Myocyte (in vitro differentiated cells): ENCODE data around the gene PTGER3. TPM values are rescaled to one million over a fixed set of nuclear protein-coding genes. Genes with fewer than 3 reads are reported as not detected.
"Not testable (repeated sequence)": the region's sequence is repeated elsewhere in the genome, so short reads cannot be mapped to it uniquely, and the experiment has no call there.

ENCODE experiments used
- DNase-seq: peaks from one replicate; pipeline ENCODE4 v3.0.0-alpha.2; 2012; ENCODE audit warnings: low read depth
- total RNA-seq: library from RNA; depleted of rRNA; stranded (reverse); fragments of >200 nt; gene quantifications from 2 replicates; pipeline ENCODE4 v1.2.3, GENCODE V29; 2014

The PTGER3 gene
- total RNA-seq, 1 donor from 2014 or later: 0.21 TPM

DNA sequence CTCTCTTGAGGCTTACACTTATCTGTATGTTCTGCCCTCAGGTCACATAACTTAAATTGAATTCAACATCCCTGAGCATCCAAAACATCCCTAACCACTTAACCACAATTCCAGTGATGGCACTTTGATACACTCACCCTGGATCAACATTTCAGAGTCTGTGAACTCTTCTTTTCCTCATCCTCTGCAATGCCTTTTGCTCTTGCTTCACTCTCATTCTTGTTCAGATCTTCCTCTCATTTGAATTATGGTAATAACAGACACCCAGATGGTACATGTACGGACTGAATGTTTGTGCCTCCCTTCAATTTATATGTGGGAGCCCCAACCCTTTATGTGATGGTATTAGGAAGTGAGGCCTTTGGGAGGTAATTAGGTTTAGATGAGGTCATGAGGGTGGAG, 33.4 kb downstream of the PTGER3 start:
- DNase-seq: no peak

DNA sequence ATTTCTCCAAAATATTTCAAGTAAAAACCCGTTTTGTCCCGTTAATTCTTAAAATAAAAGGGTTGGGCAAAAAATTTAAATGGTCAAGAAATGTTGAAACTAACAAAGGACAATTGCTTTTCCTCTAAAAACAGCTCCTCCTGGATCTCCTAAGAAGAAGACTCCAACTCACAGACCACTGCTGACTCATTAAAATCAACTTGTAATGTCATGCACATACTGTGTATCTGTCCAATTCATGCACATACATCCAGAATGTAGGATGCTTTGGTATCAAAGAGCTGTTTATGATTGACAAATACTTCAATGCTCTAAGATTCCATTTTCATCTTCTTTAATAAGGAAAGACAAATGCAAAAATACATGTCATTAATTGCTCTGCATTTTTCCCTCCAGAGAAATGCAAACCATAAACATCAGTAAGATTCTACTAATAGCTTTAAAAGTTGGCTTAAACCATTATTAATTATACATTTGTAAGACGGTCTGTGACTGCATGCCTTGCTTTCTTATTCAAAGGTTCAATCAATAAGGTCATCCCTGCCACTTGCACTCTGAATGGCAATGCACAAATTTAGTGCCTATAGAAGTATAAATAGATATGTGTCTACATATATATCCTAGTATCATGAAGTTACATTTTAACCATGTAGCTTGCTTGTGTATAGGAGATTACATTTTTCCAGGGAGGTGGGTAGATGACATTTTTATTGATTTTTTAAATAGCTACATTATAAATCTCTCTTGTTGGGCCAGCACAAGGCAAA, 44.7 kb downstream of the PTGER3 start:
- DNase-seq: no peak

DNA sequence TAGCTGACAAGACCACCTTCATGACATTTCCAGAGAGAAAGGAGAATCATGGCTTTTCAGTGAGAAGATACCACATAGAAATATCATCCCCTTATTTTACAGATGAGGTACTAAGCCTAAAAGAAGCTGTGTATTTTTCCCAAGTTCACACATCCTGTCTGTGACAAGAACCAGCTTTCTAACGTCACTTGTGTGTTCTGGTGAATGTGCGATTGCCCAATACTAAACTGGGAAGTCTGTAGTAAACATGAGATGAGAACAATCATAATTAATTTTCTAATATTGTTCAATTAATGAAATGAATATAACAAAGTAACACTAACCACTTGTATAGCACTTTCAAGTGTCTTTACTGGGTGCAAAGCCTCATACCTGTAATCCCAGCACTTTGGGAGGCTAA, 46.0 kb downstream of the PTGER3 start:
- DNase-seq: no peak

DNA sequence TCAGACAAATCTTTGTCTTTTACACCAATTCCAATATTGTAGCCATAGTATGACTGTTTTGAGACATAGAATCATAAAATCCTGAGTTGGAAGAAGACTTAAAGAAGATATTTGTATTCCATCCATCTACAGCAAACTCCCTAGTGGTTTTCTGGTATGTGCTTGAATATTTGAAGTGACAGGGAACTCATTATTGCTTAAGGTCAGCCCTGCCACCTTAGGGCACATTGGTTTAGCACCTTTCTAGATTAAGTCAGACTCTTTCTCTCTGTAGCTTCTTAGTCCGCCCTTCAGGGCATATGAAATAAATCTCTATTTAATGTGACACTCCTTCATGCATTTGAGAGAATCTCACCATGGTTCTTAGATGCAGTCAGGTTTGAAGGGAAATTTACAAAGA, 49.8 kb downstream of the PTGER3 start:
- DNase-seq: no peak

DNA sequence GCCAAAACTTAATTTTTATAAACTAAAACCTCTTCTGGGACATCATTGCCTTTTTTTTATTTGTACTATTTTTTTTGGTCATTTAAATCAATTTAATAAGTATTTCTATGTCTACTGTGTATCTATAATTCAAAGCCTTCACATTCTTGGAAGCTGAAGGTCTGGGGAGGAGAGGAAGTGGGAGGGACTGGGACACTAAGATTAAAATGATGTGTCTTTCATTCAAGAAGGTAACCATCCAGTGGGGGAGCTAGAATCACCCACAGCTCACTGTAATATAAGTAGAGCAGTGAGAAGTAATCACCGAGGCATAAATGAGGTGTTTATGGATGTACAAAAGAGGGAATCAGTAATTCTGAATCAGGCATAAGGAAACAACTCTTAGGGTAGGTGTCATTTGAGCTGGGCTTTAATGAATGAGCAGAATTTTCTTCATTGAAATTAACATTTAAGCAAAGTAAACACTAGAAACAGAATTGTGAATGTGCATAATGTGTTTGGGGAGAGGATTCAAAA, 52.8 kb downstream of the PTGER3 start:
- DNase-seq: no peak

DNA sequence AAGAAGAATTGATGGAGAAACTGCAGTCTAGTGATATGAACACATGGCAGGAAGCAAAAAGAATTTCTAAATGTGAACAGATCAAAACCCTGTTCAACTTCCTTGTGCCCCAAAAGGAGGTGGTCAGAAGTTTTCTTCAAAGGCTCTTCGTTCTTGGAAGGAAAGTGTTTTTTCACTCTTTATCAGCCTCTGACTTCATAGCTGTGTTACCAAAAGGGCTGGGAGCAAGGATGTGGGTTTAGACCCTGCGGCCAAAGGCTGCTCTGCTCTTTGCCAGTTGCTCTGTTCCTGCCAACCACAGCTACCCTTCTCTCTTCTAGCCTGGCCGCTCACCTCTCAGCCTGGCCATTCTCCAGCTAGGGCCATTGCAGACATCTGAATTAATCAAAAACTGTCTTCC, 53.8 kb downstream of the PTGER3 start:
- DNase-seq: no peak

DNA sequence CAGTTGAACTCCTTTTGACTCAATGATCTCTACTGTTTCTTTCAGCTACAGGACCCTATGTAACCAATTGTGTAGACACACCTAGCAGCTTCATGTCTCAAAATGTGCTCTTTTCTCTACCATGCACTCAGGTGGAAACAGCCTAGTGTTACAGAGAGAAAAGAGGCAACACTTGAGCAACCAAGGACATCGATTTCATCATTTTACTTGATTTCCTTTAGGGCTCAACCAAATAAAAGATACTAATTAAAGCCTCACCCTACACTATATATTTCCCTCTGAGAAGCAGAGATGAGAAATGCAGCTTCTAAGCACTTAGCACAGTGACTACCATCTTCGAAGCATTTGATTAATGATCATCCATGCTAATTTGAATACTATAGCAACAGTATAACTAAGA, 55.1 kb downstream of the PTGER3 start:
- no peak for DNase-seq

DNA sequence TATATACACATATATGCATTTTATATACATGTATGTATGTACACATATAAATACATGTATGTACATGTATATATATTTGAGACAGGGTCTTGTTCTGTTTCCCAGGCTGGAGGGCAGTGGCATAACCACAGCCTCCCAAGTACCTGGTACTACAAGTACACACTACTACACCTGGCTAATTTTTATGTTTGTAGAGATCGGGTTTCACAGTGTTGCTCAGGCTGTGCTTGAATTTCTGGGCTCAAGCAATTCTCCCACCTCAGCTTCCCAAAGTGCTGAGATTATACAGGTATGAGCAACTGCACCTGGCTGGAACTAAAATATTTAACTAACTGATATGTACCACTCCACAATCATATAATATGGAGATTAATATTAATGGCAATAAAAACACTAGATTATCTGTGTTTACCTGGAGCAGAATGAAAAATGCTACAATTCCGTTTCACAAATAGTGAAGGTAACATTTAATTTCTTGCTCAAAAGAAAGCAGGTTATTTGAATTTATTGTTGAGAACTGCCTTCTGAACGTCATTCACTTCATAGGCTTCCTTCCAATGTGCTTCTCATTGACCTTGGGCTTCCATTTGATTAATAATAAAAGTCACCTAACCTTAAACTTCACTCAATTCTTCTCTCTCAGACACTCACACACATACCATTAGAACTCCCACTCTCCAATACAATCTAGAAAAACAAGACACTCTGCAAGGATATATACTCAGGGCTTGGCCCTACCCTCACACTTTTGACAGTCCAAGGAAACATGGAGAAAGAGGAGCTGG, 57.0 kb downstream of the PTGER3 start:
- DNase-seq: no peak

DNA sequence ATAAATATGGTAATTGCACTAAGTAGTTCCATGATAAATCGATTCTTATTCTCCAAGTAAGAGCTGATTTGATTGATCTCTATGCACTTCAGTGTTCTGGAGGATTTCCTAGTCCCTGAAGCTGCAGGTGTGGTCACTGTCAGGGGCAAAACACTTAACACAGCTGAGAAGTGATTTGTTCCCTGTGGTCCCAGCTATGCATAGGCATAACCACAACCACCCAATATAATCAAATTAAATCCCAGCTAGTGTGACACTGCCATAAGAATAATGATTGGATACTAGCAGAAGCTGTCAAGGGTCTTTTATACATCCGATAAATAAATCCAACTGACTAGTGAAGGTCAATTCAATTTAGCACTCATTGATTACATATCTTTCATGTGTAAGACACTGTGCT, 60.1 kb downstream of the PTGER3 start:
- no peak for DNase-seq

DNA sequence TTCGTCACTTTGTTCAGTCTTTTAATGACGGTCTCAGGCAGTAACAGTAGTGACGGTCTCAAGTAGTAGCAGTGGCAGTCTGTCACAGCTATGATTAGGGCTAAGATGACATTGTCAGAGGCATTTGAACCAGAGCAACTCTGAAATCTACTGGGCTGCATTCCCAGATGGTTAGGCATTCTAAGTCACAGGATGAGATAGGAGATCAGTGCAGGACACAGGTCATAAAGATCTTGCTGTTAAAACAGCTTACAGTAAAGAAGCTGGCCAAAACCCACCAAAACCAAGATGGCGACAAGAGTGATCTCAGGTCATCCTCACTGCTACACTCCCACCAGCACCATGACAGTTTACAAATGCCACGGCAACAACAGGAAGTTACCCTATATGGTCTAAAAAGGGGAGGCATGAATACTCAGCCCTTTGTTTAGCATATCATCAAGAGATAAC, 61.8 kb downstream of the PTGER3 start:
- DNase-seq: not testable (repeated sequence)

DNA sequence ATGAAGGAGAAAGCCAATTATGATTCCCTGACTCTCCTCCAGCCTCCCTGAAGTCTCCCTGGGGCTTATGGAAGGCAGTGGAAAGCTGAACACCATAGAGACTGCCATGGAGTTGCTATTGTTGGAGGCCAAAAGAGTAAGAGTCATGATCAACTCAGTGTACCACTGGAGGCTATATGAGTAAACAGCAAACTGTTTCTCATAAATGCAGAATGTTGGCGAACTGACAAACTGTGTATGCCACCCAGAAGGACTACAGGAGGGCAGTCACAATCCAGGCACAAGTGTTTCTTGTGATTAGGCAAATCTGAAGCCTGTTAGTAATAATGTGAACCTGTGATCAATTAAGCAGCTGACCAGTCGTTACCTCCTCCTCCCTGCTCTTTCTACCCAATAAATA, 62.3 kb downstream of the PTGER3 start:
- not testable (repeated sequence) for DNase-seq

DNA sequence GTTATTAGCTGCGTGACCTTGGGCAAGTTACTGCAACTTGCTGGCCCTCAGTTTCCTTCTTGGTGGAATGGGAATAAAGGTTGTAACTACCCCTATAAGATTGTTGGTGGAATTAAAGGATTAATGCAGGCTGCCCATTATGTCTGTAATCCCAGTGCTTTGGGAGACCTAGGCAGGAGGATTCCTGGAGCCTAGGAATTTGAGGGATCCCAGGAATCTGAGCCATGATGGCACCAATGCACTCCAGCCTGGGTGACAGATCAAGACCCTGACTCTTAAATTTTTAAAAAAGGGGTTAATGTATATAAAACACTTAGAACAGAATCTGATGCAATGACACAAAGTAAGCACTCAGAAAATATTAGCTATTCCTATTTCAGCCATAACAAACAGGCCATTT, 67.3 kb downstream of the PTGER3 start:
- no peak for DNase-seq

DNA sequence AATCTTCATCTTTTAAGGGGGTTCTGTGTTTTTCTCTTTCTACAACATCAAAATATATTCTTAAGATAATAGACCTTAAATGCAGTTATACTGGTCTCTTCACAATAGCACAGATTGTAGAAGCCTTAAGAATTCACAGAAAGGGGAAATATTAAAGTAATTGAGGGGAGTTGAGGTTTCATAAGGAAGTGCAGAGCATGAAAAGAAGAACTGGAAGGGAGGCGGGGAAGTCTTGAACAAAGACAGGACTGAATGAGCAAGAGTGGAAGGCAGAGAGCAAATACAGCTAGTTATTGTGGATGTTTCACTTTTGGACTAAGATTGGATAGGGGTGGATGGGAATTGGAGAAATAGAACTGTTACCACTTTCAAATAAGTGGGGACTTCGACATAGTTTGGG, 67.7 kb downstream of the PTGER3 start:
- no peak for DNase-seq

DNA sequence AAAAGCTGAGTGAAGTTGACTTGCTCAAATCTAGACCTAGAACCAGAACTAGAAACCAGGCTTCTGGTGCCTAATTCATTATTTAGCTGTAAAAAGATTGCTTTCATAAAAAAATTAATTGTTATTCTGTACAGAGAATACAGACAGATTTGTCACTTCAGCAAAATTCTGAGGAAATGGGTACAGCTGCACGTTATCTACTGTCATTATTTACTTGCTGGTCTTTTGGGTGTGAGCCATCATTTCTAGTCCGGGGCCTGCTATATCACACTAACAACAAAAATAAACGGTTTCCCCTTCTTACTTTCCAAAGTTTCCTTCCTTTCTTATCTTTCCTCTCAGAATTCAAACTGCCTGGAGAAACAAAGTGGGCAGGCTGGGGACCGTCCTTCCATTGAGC, 68.3 kb downstream of the PTGER3 start:
- no peak for DNase-seq

DNA sequence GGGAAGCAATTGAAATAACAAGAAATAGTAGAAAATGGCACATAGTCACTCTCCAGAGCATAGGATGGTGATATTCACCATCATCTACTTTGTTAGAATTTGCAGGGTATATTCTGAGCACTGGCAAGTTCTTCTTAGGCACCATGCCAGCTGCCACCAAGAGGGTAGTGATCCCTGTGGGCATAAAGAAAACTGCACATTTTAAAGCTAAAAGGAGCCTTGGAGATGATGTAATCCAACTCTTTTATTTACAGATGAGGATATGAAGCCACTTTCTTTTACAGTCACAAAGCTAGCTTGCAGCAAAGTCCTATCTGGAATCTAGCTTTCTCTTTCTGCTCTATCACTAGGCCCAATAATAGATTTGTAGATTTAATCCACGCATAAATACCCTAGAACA, 69.0 kb downstream of the PTGER3 start:
- no peak for DNase-seq

DNA sequence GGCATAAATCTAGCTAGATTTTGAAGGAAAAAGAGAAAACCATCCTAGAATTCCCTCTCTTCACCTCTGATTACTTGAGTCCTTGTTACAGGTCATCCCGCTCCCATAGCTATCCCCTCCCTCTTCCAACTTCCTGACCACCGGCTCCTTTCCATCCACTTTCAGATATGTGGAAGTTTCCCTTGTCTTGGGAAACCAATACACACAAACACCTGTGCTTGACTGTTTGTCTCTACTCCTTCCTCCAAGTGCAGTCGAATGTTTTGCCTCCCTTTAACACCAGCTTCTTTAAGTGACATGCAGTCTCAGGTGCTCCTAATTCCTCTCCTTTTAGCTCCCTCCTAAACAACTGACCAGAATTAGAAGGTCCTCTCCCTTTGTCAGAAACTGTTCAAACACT, 70.0 kb downstream of the PTGER3 start:
- no peak for DNase-seq

DNA sequence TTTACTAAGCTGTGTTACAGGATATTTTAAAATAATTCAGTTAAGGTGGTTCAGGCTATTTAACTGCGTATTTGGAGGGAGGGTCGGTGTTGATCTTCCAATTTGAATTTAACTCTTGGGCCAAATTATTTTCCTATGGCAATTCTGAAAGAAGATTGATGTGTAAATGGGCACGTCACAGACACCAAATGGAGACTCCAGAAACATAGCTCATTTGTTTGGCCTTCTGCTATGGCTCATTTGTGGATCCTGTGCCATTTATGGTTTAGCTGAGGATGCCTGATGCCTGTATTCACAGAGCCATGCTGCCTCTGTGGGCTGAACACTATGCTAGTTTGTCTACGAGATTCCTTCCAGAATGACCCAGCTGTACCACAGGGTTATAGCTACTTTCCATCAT, 70.6 kb downstream of the PTGER3 start:
- DNase-seq: no peak

DNA sequence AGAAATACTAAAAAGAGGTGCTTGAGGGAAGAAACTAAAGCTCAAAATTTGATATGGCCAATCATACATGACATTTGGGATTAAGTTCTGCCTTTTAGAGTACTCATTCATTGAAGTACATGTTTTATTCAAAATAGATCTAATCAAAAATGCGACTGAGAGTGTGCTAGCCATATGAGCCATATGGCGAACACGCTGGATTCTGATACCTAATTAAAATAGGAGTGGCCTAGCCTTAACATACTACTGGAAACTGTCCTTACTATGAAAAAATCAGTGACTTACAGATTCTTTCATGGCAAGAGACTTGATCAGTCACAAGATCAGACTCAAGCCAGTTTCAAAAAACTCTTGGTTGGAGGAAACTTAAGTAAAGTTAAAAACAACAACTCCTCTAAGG, 73.9 kb downstream of the PTGER3 start:
- DNase-seq: no peak

DNA sequence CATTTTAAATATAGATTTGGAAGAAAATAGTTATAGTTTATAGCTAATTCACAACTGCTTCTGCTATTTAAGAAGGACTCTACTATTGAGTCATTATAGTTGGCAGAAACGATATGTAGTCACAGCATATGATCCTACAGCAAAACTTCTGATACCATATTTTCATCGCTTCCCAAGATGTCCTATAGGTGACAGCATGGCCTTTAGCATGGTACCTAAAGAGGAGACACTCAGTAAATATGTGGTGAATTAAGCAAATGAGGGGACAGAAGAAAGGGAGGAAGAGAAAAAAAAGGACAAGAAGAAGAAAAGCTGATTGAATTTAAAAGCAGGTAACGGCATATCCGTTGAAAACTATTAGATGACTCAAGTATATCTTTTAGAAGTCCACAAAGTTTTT, 77.2 kb downstream of the PTGER3 start:
- no peak for DNase-seq

DNA sequence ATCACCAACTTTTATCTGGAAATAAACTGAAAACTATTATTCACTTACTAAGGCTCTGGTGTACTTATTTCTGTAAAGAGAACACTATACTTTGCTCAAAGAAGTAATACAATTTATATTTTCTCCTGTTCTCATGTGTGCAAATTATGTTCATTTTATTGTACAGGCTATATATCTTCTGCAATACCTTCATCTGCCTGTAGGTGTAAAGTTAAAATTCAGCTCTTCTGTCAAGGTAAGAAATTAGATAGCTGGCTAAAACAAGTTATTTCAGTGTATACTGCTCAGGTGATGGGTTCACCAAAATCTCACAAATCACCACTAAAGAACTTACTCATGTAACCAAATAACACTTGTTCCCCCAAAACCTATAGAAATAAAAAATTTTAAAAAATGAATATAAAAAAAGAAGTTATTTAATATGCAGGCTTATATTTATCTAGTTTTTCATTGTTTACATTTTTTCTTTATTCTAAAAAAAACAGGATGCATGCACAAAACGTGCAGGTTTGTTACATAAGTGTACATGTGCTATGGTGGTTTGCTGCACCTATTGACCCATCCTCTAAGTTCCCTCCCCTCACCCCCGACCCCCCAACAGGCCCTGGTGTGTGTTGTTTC, 81.5 kb downstream of the PTGER3 start:
- DNase-seq: peak; percentile 2

DNA sequence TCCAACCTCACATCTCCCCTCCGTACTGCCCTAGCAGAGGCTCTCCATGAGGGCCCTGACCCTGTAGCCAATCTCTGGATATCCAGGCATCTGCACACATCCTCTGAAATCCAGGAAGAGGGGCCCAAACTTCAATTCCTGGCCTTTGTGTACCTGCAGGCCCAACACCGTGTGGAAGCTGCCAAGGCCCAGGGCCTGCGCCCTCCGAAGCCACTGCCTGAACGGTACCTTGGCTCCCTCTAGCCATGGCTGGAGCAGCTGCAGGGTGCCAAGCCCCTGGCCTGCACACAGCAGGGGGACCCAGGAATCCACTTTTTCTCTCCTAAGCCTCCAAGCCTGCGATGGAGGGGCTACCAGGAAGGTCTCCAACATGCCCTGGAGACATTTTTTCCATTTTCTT, 84.2 kb downstream of the PTGER3 start:
- no peak for DNase-seq

DNA sequence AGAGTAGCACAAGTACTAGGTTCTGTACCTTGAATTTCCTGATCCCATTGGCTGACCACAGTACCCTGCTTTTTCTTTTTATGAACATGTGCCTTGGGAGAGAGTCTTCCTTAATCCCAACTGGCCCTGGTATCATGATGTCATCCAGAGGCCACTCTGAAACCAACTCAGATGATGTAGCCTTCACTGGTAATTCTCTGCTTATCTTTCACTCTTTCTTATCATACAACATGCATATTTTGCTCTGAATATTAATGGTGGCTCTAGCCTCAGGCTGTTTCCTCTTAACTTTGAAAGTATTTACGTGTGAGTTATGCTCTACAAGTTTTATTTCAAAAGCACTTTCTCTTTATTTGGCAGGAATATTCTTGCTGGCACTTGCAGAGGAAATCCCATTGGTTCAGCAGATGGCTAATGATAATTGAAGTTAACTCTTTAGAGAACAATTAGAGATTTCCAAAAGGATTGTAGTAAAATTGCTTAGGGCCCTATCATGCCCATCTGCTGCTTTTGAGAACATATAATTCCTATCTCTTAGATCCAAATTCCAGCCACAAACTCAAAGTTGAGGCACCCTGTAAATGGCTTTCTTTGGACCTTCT, 86.1 kb downstream of the PTGER3 start:
- no peak for DNase-seq
